Measurements from ENCODE around the gene CCDC71L. TPM values are rescaled to one million over a fixed set of nuclear protein-coding genes. Genes with fewer than 3 reads are reported as not detected.
A peak's percentile ranks its signal among the peaks of the same experiment; 100 is the strongest.
"Not testable (repeated sequence)": the region's sequence is repeated elsewhere in the genome, so short reads cannot be mapped to it uniquely, and the experiment has no call there.

The CCDC71L gene
- total RNA-seq, 1 experiment from 2014 or later = 21.1 TPM

DNA sequence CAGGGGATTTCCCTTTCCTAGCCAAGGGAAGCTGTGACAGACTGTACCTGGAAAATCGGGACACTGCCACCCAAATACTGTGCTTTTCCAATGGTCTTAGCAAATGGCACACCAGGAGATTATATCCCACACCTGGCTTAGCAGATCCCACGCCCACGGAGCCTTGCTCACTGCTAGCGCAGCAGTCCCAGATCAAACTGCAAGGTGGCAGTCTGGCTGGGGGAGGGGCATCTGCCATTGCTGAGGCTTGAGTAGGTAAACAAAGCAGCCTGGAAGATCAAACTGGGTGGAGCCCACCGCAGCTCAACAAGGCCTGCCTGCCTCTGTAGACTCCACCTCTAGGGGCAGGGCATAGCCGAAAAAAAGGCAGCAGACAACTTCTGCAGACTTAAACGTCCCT is 48.6 kb upstream of the CCDC71L start:
- POLR2A ChIA-PET = not testable (repeated sequence)

DNA sequence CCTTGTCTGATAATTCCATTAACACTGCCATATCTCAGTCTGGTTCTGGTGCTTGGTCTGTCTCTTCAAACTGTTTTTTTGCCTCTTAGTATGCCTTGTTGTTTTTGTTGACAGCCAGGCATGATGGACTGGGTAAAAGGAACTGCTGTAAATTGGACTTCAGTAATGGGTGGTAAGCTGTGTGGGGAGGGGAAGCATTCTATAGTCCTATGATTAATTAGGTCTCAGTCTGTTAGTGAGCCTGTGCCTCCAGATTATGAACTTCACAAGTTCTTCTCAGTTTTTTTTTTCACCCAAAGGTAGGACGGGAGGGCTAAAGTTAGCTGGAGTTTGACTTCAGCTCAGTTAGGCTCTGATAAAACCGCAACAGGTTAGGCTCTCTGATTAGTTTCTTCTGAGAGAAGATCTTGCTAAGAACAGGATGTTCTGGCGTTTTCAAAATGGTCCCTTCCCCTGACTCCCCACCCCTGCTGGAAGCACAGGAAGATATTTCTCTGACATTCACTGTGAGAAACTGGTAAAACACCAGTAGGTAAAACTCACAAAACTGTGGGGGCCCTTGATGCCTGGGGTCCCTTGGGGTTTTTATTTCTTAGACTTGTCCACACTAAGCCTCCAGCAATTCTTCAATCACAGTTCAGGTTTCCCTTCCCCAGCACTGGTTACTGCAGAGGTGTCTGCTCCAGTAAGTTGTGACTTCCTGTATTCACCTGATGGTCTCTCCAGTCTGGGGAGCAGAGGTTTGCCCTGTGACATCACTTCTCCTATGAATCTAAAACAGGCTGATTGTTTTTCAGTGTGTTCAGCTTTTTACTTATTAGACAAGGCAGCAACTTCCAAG is 43.3 kb upstream of the CCDC71L start:
- Histone ChIP-seq H3K79me2 (ENCODE audit: insufficient read depth, low read length) (no peaks in the 10 kb centered on the region), H2AFZ (ENCODE audit: low read depth, low read length, poor library complexity, severe bottlenecking) (peak overlapping the region; percentile 76), H3K4me2 (ENCODE audit: low read length) (no peak overlapping the region), H3K4me1 (ENCODE audit: control insufficient read depth in 1 of 2, insufficient read depth in 2 of 2, low read length in 2 of 2) (peaks cover 0 to 4% of the 10 kb centered on the region in 2 experiments; a peak in 1 of 4 replicates), H4K20me1 (ENCODE audit: insufficient read depth) (no peaks in the 10 kb centered on the region), H3K36me3 (ENCODE audit: control insufficient read depth in 1 of 2, insufficient read depth in 2 of 2, low read length in 2 of 2) (no peaks in the 10 kb centered on the region), H3K27me3 (ENCODE audit: insufficient read depth, low read length) (no peaks in the 10 kb centered on the region), H3K9ac (ENCODE audit: low read length) (no peak overlapping the region), H3K9me3 (ENCODE audit: control insufficient read depth in 1 of 2, insufficient read depth in 1 of 2, low read depth in 1 of 2, low read length in 2 of 2) (no peaks in the 10 kb centered on the region), H3K9me2 (ENCODE audit: insufficient read depth) (no peaks in the 10 kb centered on the region), H3K4me3 (replicated peaks in 1 of 2; ENCODE audit: low read depth in 1 of 2, low read length in 2 of 2) (no peak overlapping the region), H3K27ac (ENCODE audit: low read depth, low read length) (no peak overlapping the region)
- DNase-seq (ENCODE audit: low read depth, low spot score) (no peak), ATAC-seq (no peak)
- no TSS peak for BruUV-seq (replicated peaks)
- ChIA-PET POLR2A (no interaction called here), RAD21 (ENCODE audit: low non-redundant PET in 1 of 2, low total read pairs in 2 of 2, uncharacterized antibody in 2 of 2, unreplicated experiment in 2 of 2) (no interaction called here), CTCF (no interaction called here)
- TF ChIP-seq SRF (IDR thresholded peaks at IDR 0.05; ENCODE audit: low read depth) (no peak), EZH2 (IDR thresholded peaks at IDR 0.05) (no peak), ZBTB33 (IDR thresholded peaks at IDR 0.05; ENCODE audit: extremely low read depth, insufficient replicate concordance, low read length) (no peak), EZH2phosphoT487 (IDR thresholded peaks at IDR 0.05; ENCODE audit: borderline replicate concordance) (no peak), EGR1 (IDR thresholded peaks at IDR 0.05; ENCODE audit: low read depth) (no peak), FOSL1 (IDR thresholded peaks at IDR 0.05; ENCODE audit: low read depth) (no peak), ZNF274 (IDR thresholded peaks at IDR 0.05; ENCODE audit: low read depth, low read length) (no peak), ELF1 (IDR thresholded peaks at IDR 0.05; ENCODE audit: borderline replicate concordance, low read depth) (no peak), ATF3 (IDR thresholded peaks at IDR 0.05) (no peak), TCF7L2 (IDR thresholded peaks at IDR 0.05; ENCODE audit: borderline replicate concordance, extremely low read depth, insufficient read depth, insufficient read length) (no peak), POLR2AphosphoS5 (IDR thresholded peaks at IDR 0.05; ENCODE audit: low read depth, low read length) (no peak)
- TF ChIP-seq, protein P1, sequence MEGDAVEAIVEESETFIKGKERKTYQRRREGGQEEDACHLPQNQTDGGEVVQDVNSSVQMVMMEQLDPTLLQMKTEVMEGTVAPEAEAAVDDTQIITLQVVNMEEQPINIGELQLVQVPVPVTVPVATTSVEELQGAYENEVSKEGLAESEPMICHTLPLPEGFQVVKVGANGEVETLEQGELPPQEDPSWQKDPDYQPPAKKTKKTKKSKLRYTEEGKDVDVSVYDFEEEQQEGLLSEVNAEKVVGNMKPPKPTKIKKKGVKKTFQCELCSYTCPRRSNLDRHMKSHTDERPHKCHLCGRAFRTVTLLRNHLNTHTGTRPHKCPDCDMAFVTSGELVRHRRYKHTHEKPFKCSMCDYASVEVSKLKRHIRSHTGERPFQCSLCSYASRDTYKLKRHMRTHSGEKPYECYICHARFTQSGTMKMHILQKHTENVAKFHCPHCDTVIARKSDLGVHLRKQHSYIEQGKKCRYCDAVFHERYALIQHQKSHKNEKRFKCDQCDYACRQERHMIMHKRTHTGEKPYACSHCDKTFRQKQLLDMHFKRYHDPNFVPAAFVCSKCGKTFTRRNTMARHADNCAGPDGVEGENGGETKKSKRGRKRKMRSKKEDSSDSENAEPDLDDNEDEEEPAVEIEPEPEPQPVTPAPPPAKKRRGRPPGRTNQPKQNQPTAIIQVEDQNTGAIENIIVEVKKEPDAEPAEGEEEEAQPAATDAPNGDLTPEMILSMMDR (IDR thresholded peaks at IDR 0.05 in 2 of 3, conservative IDR thresholded peaks at IDR 0.05 in 1 of 3; ENCODE audit: borderline replicate concordance in 1 of 3, insufficient read depth in 1 of 3, low read depth in 2 of 3, low read length in 2 of 3) = no peak
- intact Hi-C loops (cut with micrococcal nuclease) = no loop called here

More for the DNA sequence above, 48.6 kb upstream of the CCDC71L start:
- H3K9me3 ChIP-seq (ENCODE audit: control insufficient read depth in 1 of 2, insufficient read depth in 1 of 2, low read depth in 1 of 2, low read length in 2 of 2); H3K36me3 ChIP-seq (ENCODE audit: control insufficient read depth in 1 of 2, insufficient read depth in 2 of 2, low read length in 2 of 2); ATAC-seq; H4K20me1 ChIP-seq (ENCODE audit: insufficient read depth); H3K4me2 ChIP-seq (ENCODE audit: low read length); H3K4me1 ChIP-seq (ENCODE audit: control insufficient read depth in 1 of 2, insufficient read depth in 2 of 2, low read length in 2 of 2); RAD21 ChIA-PET (ENCODE audit: low non-redundant PET in 1 of 2, low total read pairs in 2 of 2, uncharacterized antibody in 2 of 2, unreplicated experiment in 2 of 2); H3K27me3 ChIP-seq (ENCODE audit: insufficient read depth, low read length); H3K9me2 ChIP-seq (ENCODE audit: insufficient read depth); H3K27ac ChIP-seq (ENCODE audit: low read depth, low read length); CTCF ChIA-PET; DNase-seq (ENCODE audit: low read depth, low spot score); H3K4me3 ChIP-seq (replicated peaks in 1 of 2; ENCODE audit: low read depth in 1 of 2, low read length in 2 of 2); intact Hi-C loops (cut with micrococcal nuclease); H2AFZ ChIP-seq (ENCODE audit: low read depth, low read length, poor library complexity, severe bottlenecking); H3K9ac ChIP-seq (ENCODE audit: low read length); BruUV-seq (replicated peaks); H3K79me2 ChIP-seq (ENCODE audit: insufficient read depth, low read length): not testable (repeated sequence)

All from HCT116 (cell line).